Stimulated activated CD4-positive, alpha-beta T cell treated with anti-CD3 and anti-CD28 coated beads, TNF-alpha, amount 100 ng/mL, for 24 hours (primary cell): ENCODE results near the gene HPCAL1.

Experiments used
- DNase-seq, 3 experiments: peaks; one replicate each; pipeline ENCODE4 v3.0.0-alpha.2; 2020; ENCODE audit warnings: low read depth in 3 of 3

The HPCAL1 gene

GRCh38 chr2:10385933-10386773, 83.4 kb downstream of the HPCAL1 start:
- no peak for DNase-seq

- DNase-seq = no peak
Measured at GRCh38 chr2:10387033-10387432, 84.3 kb downstream of the HPCAL1 start.

- DNase-seq = no peak
Measured at GRCh38 chr2:10388954-10389560, 86.4 kb downstream of the HPCAL1 start.

DNA sequence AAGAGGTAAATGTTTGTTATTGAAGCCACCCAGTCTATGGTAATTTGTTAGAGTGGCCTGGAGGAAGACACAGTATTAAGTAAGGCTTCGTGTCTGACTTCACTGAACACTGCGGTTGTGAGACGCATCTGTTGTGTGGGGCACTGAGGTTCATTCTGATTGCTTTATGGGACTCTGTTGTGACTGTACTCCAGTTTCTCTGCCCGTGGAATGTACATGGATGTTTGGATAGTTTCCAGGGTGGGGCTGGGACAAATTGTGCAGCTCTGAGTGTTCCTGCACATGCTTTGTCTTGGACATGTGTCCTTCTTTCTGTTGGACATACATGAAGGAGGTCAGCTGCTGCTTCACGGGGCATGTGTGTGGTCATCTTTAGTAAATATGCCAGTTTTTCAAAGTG, 86.9 kb downstream of the HPCAL1 start:
- DNase-seq = no peak

- no peak for DNase-seq
Measured at GRCh38 chr2:10390369-10390801, 87.7 kb downstream of the HPCAL1 start.

GRCh38 chr2:10392100-10392499, 89.4 kb downstream of the HPCAL1 start:
- DNase-seq = no peak

- no peak for DNase-seq
Measured at GRCh38 chr2:10392548-10392947, 89.8 kb downstream of the HPCAL1 start.

DNA sequence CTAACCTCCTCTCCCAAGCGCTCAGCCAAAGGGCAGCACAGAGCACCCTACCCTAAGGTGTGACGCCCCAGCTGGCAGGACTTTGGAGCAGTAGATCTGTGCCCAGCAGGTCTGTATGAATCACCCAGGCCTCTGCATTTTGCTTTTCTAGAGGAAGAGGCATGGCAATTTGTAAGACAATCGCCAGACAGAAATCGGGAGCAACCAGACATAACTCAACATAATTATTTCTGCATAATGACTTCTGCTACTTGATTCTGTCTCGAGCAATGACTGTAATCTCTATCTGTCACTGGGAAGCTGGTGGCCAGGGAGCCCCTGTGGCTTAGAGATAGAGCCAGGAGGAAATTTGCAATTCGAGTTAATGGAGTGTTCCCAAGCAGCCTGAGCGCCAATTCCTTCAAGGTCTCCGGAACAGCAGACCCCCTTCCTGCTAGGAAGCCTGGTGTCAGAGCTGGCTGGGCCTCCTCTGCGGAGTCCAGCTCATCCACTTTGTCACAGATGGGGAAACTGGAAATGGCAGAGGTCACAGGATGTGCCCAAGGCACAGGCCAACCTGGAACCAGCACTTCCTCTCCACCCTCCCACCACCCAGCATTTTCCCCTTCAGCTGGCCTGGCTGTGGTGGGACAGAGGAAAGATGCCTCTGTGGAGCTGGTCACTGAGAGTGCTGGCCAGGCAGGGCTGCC, 90.4 kb downstream of the HPCAL1 start:
- DNase-seq = no peak

DNA sequence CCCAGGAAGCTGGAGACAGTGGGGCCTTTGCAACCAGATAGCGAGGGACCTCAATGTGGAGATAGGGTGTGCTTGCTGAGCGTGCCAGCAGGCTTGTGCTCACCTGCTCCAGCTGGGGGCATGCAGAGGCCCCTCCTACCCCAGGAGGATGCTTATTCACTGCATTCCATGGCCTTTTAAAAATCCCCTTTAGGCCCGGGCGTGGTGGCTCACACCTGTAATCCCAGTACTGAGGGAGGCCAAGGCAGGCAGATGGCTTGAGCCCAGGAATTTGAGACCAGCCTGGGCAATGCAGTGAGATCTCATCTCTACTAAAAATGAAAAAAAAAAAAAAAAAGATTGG, 90.9 kb downstream of the HPCAL1 start:
- DNase-seq = no peak

DNA sequence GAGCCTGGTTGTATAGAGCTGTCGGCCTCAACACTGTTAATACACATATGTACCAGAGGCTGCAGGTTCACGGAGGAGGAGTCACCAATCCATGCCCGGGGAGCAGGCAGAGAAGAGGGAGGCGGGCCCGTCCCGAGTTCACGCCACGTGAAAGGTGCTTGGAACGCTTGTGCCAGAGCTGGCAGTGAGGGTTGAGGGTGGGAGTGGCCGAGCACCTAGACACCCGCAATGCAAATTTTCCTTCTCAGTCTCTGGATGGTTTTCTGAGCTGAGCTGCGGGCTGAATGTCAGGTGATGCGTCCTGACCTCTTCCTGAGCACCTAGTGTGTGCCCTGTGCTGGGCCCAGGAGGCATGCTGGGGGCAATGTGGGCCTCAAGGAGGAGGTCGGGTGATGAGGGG, 93.2 kb downstream of the HPCAL1 start:
- DNase-seq = no peak

GRCh38 chr2:10396464-10396863, 93.8 kb downstream of the HPCAL1 start:
- no peak for DNase-seq

DNA sequence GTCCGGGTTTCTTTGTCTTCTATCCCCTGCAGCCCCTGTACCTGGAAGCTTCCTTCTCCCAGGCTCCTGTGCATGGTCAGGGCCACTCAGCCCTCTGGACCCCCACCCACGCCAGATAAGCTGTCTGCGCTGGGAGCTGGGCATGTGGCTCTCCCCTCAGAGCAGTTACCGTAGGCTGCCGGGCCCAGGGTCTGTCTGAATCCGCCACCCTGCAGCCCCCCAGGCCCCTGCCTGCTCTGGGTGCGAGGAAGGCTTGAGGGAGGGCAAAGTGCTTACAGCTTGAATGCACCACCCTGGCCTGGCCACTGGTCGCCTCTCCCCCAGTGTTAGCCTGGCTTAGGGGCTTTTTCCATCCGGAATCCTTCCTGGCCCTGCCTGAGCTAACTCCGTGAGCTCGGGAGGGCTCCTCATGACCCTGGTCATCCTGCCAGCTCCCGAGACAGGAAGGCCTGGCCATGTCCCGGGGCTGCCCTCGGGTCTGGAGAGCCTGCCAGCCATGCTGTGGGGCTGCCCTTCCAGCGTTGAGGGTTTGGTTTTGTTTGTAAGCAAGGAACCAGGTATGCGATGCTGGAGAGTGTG, 94.7 kb downstream of the HPCAL1 start:
- no peak for DNase-seq

DNA sequence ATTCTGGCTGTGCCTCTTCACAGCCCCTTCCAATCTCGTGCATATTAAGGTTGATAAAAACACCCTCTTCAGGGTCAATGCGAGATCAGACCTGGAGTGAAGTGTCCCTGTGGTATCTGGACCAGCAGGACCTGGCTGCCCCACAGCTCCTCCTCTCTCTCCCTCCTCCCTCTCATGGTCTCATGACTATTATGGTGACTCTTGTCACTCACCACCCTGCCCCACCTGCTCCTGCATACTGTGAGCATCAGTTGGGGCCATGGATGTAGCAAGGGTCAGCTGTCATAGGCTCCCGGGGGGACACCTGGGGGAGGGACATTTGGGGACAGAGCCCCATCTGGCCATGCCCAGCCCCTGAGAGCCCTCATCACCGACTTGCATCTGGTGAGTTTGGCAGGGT, 95.2 kb downstream of the HPCAL1 start:
- DNase-seq = no peak

DNA sequence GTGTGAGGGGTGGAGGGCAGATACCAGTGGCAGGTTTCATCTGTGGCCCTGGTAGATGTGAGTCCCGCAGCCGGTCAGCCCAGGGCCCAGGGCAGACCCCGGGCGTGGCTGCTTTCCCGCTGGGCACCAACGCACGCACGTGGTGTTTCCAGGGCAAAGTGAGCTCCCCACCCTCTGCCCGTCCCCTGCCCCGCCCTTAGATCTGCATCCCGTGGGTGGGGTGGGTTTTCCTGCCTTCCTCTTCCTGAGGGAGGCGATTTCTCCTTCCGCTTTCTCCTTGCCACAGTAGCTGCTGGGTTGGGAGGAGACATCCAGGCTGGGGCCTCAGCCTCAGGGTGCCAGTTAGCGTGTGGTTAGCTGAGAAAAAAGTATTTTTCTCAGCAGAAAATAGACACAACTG, 95.8 kb downstream of the HPCAL1 start:
- no peak for DNase-seq

DNA sequence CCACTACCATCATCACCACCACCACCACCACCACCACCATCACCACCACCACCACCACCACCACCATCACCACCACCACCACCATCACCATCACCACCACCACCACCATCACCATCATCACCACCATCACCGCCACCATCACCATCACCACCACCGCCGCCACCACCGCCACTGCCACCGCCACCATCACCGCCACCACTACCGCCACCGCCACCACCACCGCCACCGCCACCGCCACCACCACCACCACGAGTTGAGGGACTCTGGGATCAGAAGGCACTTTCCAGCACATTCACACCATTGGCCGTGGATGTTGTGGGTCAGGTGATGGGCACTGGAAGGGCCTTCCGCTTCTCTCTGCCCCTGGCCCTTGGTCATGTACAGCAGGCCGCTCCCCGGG, 96.7 kb downstream of the HPCAL1 start:
- DNase-seq = no peak

DNA sequence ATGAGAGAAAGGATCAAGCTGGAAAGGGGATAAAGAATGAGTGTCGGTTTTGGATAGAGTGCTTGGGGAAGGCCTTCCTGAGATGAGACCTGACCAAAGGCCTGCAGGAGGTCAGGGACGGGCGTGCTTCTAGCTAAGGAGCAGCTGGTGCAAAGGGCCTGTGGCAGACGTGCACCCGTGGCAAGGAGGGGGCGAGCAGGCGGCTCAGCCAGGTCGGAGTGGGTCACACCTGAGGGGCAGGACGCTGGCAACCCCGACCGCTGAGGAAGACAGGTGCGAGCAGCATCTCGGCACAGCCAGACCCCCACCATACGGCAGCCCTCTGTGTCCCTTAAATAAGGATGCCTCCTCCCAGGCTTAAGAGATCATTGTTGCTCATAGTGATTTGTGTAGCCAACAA, 97.3 kb downstream of the HPCAL1 start:
- DNase-seq = no peak

GRCh38 chr2:10400568-10400977, 97.9 kb downstream of the HPCAL1 start:
- peak in 1 of 3 experiments; percentile 71 for DNase-seq

DNA sequence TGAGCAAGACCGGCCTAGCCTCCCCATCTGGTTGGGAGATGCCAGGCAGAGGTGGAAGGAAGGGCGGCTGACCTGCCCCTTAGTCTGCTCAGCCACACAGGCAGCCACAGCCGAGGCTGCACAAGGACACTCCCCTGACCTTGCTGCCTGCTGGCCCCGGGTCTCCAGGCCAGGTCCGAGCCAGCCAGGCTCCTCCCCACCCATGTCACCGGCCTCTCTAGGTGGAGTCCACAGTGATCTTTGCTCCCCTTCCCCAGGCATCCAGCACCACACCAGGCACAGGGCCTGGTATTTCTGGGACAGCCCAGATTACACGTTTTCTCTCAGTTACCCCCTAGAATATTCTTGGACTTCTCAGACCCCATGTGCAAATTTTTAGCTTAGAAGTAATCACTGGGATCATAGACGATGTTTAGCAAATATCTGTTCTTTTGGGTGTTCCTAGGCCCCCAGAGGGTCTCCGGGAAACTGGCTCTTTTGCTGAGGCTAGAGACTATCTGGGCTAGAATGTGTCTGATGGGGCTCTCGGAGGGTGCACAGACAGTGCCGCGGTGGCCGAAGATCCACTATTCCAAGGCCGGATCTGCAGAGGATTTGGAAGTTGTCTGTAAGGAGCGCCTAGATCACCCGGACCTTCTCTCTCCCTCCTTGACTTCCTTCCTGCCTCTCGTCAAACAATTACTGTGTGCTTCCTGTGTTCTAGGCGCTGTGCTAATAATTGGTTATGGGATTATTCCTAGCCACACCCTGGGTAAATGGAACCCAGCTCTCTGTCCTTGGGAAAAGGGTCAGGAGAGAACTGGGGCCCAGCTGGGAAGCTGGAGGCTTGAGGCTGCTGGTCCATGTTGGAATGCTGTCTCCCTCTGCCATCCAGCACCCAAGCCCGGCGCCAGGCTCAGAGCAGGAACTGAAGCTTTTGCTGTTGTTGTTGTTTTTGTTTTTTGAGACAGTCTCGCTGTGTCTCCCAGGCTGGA, 98.6 kb downstream of the HPCAL1 start:
- no peak for DNase-seq

DNA sequence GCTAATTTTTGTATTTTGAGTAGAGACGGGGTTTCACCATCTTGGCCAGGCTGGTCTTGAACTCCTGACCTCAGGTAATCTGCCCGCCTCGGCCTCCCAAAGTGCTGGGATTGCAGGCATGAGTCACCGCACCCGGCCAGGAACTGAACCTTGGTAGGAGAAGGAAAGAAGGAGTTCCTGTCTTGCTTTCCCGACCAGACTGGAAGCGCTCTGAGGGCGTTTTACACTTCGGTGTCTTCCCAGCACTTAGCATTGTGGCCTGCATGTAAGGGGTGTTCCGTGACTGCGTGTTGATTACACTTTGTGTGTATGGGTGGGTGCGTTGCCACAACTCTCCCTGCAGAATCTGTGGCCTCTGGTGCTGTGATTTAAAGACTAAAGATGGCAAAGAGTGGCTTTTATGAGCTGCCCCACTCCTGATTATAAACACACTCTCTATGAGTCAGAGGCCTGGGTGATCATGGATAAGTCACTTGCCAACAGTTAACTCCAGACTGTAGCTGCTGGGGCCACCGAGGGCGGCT, 99.4 kb downstream of the HPCAL1 start:
- no peak for DNase-seq

GRCh38 chr2:10402653-10403215, 100.0 kb downstream of the HPCAL1 start:
- no peak for DNase-seq
